Activated CD8-positive, alpha-beta memory T cell treated with anti-CD3 and anti-CD28 coated beads, Interleukin-2, amount 10 ng/mL, durations not matched to agents 7 days and 5 days (primary cell): Measurements from ENCODE around the gene BRD9. TPM values are rescaled to one million over a fixed set of nuclear protein-coding genes. Genes with fewer than 3 reads are reported as not detected.
A peak's percentile ranks its signal among the peaks of the same experiment; 100 is the strongest.
"Not testable (repeated sequence)": the region's sequence is repeated elsewhere in the genome, so short reads cannot be mapped to it uniquely, and the experiment has no call there.

Source experiments
- ATAC-seq: fragments of 150-1000 bp; cut with Tn5 transposase; one replicate; pipeline ENCODE4 v1.10.0; 2021; ENCODE audit warnings: moderate library complexity
- CTCF ChIA-PET: fragments of 350-600 bp; sonication (Branson Sonifier 250); formaldehyde crosslinking; loops from one replicate; lab custom pipeline; 2021; ENCODE audit warnings: antibody characterized with exemption; lab: Charles Lee
- DNase-seq: peaks from one replicate; pipeline ENCODE4 v3.0.0-alpha.2; 2020
- H3K27ac Mint-ChIP-seq: one replicate; pipeline ENCODE4 v1.8.0; 2021; ENCODE audit warnings: mild to moderate bottlenecking, mixed read lengths
- H3K27me3 Mint-ChIP-seq: one replicate; pipeline ENCODE4 v1.8.0; 2021; ENCODE audit warnings: mixed read lengths
- H3K36me3 Mint-ChIP-seq: one replicate; pipeline ENCODE4 v1.8.0; 2021; ENCODE audit warnings: mild to moderate bottlenecking, mixed read lengths
- H3K4me1 Mint-ChIP-seq: one replicate; pipeline ENCODE4 v1.8.0; 2021; ENCODE audit warnings: mixed read lengths
- H3K4me3 Mint-ChIP-seq: one replicate; pipeline ENCODE4 v1.8.0; 2021; ENCODE audit warnings: mild to moderate bottlenecking, moderate library complexity, mixed read lengths
- H3K9me3 Mint-ChIP-seq: one replicate; pipeline ENCODE4 v1.8.0; 2022; ENCODE audit warnings: low read depth, mixed read lengths
- total RNA-seq, 2 experiments: library from RNA; stranded (reverse); gene quantifications; one replicate each; pipeline ENCODE4 v1.2.3, GENCODE V29; 2021

The BRD9 gene
- total RNA-seq, 2 experiments from 2014 or later = 58.6 to 64.7 TPM

DNA sequence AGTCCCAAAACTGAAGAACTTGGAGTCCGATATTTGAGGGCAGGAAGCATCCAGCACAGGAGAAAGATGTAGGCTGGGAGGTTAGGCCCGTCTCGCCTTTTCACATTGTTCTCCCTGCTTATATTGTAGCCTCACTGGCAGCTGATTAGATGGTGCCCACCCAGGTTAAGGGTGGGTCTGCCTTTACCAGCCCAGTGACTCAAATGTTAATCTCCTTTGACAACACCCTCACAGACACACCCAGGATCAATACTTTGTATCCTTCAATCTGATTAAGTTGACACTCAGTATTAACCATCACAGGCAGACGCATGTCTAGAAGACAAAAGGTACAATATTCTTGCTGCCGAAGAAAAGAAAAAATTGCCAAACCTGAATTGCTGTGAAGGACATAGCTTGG lies 26.1 kb upstream of the BRD9 start:
- ATAC-seq, H3K27me3 Mint-ChIP-seq, H3K9me3 Mint-ChIP-seq, H3K4me3 Mint-ChIP-seq, CTCF ChIA-PET, H3K27ac Mint-ChIP-seq, H3K4me1 Mint-ChIP-seq: not testable (repeated sequence)
- DNase-seq = peak; percentile 2
- peaks cover 12% of the 10 kb centered on the region for H3K36me3 Mint-ChIP-seq

GRCh38 chr5:916441-917293 lies 24.1 kb upstream of the BRD9 start:
- H3K27ac Mint-ChIP-seq = no peak overlapping the region

GRCh38 chr5:915946-916345 lies 23.3 kb upstream of the BRD9 start:
- Mint-ChIP-seq H3K27ac (no peak overlapping the region), H3K4me3 (no peak overlapping the region), H3K27me3 (no peaks in the 10 kb centered on the region), H3K9me3 (no peaks in the 10 kb centered on the region), H3K36me3 (peaks cover 19% of the 10 kb centered on the region), H3K4me1 (peaks cover 4% of the 10 kb centered on the region)
- CTCF ChIA-PET = no interaction called here
- ATAC-seq (no peak), DNase-seq (no peak)

More at GRCh38 chr5:916441-917293, 24.1 kb upstream of the BRD9 start:
- CTCF ChIA-PET = interaction anchor here (1.0 to 1.1 kb wide), 2 partner anchors 10 to 728 kb away, joined by 3 read pairs; no protein-coding TSS in a partner anchor
- Mint-ChIP-seq H3K27me3 (no peaks in the 10 kb centered on the region), H3K9me3 (no peaks in the 10 kb centered on the region), H3K36me3 (peaks cover 19% of the 10 kb centered on the region), H3K4me3 (no peak overlapping the region), H3K4me1 (peaks cover 4% of the 10 kb centered on the region)
- ATAC-seq = no peak
- DNase-seq = no peak

DNA sequence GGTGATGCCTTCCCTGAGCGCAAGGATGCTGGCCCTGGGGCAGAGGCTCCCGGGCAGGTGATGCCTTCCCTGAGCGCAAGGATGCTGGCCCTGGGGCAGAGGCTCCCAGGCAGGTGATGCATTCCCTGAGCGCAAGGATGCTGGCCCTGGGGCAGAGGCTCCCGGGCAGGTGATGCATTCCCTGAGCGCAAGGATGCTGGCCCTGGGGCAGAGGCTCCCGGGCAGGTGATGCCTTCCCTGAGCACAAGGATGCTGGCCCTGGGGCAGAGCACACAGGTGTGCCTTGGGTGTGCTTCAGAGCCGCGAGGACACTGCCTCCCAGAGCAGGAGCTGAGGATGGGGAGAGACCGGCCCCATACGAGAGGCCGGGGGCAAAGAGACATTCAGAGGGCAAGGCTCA lies 22.7 kb upstream of the BRD9 start:
- H3K9me3 Mint-ChIP-seq, H3K4me1 Mint-ChIP-seq, H3K4me3 Mint-ChIP-seq, H3K27ac Mint-ChIP-seq, DNase-seq, ATAC-seq, H3K27me3 Mint-ChIP-seq, CTCF ChIA-PET: not testable (repeated sequence)
- H3K36me3 Mint-ChIP-seq = peaks cover 19% of the 10 kb centered on the region

GRCh38 chr5:914612-915011 lies 22.0 kb upstream of the BRD9 start:
- no peak overlapping the region for H3K4me3 Mint-ChIP-seq
- ATAC-seq (no peak), DNase-seq (no peak)
- no peak overlapping the region for H3K27ac Mint-ChIP-seq
- no peaks in the 10 kb centered on the region for H3K9me3 Mint-ChIP-seq
- H3K4me1 Mint-ChIP-seq = peaks cover 4% of the 10 kb centered on the region
- CTCF ChIA-PET = no interaction called here
- no peaks in the 10 kb centered on the region for H3K27me3 Mint-ChIP-seq
- H3K36me3 Mint-ChIP-seq = peaks cover 19% of the 10 kb centered on the region

DNA sequence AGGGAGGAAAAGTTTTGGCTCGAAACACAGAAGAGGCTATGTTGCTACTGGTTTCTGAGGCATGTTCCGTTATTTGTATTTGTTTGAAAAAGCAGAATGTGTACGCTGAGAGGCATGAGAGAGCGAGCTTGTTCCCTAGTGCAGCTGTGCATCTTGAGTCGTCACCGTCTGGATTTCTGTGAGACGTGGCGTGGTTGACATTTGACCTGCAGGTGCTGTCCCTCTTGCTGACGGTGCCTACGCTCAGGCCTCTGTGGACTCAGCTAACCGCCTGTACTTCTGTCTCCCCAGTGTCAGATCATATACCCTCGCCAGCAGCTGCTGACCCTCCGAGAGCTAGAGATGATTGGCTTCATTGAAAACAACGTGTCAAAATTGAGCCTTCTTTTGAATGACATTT lies 21.6 kb upstream of the BRD9 start:
- no peak for DNase-seq
- CTCF ChIA-PET = interaction anchor here (0.8 kb wide), 1 partner anchor 11 kb away, joined by 3 read pairs; no protein-coding TSS in a partner anchor
- H3K9me3 Mint-ChIP-seq = no peaks in the 10 kb centered on the region
- no peak for ATAC-seq
- no peak overlapping the region for H3K27ac Mint-ChIP-seq
- no peaks in the 10 kb centered on the region for H3K27me3 Mint-ChIP-seq
- peaks cover 19% of the 10 kb centered on the region for H3K36me3 Mint-ChIP-seq
- no peak overlapping the region for H3K4me3 Mint-ChIP-seq
- H3K4me1 Mint-ChIP-seq = peaks cover 4% of the 10 kb centered on the region

GRCh38 chr5:912280-913091 lies 19.9 kb upstream of the BRD9 start:
- no peaks in the 10 kb centered on the region for H3K27me3 Mint-ChIP-seq
- ATAC-seq (peak; percentile 82), DNase-seq (peak; percentile 73)
- H3K9me3 Mint-ChIP-seq = no peaks in the 10 kb centered on the region
- CTCF ChIA-PET = no interaction called here
- peaks cover 22% of the 10 kb centered on the region for H3K36me3 Mint-ChIP-seq
- peaks cover 4% of the 10 kb centered on the region for H3K4me1 Mint-ChIP-seq
- H3K27ac Mint-ChIP-seq = peak overlapping the region; percentile 55
- no peak overlapping the region for H3K4me3 Mint-ChIP-seq

GRCh38 chr5:911601-912000 lies 19.0 kb upstream of the BRD9 start:
- no peak overlapping the region for H3K27ac Mint-ChIP-seq

DNA sequence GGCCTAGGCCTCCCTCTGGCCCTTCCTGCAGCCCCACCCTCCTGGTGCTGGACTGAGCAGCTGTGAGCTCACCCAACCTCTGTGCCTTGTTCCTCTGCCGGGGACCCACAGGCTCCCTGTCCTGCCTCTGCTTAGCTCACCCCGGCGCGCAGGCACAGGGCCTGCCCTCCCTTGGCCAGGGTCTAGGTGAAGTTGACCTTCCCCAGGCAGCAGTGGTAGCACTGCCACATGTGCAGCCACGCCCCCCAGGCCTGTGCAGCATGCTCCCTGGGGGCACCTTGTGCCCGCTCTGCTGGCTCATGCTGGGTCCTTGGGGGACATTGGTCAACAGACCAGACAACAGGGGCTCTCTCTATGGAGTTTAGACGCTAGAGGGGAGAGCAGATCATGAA lies 18.2 kb upstream of the BRD9 start:
- H3K27me3 Mint-ChIP-seq = no peaks in the 10 kb centered on the region
- H3K4me3 Mint-ChIP-seq = no peak overlapping the region
- ATAC-seq = no peak
- peaks cover 4% of the 10 kb centered on the region for H3K4me1 Mint-ChIP-seq
- DNase-seq = no peak
- H3K36me3 Mint-ChIP-seq = peaks cover 22% of the 10 kb centered on the region
- no peaks in the 10 kb centered on the region for H3K9me3 Mint-ChIP-seq
- CTCF ChIA-PET = no interaction called here
- H3K27ac Mint-ChIP-seq = no peak overlapping the region

More at GRCh38 chr5:911601-912000, 19.0 kb upstream of the BRD9 start:
- DNase-seq = no peak
- no peak overlapping the region for H3K4me3 Mint-ChIP-seq
- H3K27me3 Mint-ChIP-seq = no peaks in the 10 kb centered on the region
- H3K36me3 Mint-ChIP-seq = peaks cover 22% of the 10 kb centered on the region
- no peaks in the 10 kb centered on the region for H3K9me3 Mint-ChIP-seq
- CTCF ChIA-PET = no interaction called here
- no peak for ATAC-seq
- peaks cover 4% of the 10 kb centered on the region for H3K4me1 Mint-ChIP-seq

DNA sequence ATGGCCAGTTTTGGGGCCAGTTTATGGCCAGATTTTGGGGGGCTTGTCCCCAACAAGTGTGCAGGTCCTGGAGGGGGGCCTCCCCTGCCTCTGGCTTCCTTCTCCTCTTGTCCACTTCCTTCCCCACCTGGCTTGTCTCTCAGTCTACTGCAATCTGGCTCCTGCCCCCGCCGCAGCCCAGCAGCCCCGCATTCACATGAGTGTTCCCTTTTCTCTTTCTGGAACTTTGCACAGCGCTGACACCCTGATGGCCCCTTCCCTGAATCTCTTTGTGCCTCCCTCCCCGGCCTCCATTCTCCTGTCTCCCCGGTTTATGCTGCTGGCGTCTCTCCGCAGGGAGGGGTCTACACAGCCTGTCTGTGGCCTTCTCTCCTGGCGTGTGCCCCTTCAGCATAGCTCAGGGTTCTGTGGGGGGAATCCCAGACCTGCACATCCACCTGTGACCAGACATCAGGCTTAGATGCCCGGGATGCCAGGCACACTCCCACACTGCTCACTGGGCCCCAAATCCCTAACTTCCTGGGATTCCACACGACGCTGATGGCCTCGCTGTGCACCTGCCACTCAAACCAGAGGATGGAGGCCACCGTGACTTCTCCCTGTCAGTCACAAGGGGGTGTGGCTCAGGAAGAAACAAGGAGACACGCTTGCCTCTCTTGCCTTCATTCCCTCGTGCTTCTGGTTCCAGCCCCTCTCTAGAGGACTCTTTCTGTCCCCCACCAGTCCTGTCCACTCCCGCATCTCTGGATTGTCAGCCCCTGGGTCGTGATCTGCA lies 17.6 kb upstream of the BRD9 start:
- peaks cover 4% of the 10 kb centered on the region for H3K4me1 Mint-ChIP-seq
- H3K27me3 Mint-ChIP-seq = no peaks in the 10 kb centered on the region
- DNase-seq = no peak
- CTCF ChIA-PET = no interaction called here
- H3K4me3 Mint-ChIP-seq = no peak overlapping the region
- H3K27ac Mint-ChIP-seq = no peak overlapping the region
- peaks cover 24% of the 10 kb centered on the region for H3K36me3 Mint-ChIP-seq
- ATAC-seq = no peak
- no peaks in the 10 kb centered on the region for H3K9me3 Mint-ChIP-seq

- Mint-ChIP-seq H3K36me3 (peaks cover 22% of the 10 kb centered on the region), H3K27ac (no peak overlapping the region), H3K27me3 (no peaks in the 10 kb centered on the region), H3K4me3 (no peak overlapping the region), H3K9me3 (no peaks in the 10 kb centered on the region), H3K4me1 (peaks cover 4% of the 10 kb centered on the region)
- DNase-seq (no peak), ATAC-seq (no peak)
- CTCF ChIA-PET = no interaction called here
These were observed 16.5 kb upstream of the BRD9 start for GRCh38 chr5:909086-909485.

DNA sequence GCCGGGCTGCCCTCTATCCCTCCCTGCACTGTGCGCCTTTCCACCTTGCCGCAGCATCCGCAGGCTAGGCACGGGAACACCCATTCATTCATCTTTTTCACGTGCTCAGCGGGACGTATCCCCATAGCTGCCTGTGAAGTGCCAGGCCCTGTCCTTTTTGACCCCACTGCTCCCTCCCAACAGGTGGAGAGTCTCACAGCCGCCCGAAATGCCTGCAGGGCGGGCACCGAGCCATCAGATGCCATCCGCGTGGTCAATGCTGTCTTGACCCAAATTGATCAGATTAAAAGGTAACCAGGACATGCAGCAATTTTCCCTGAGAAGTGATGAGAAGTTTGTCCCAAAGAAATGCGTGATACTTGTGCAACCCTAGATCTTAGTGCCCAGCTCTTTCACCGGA lies 15.6 kb upstream of the BRD9 start:
- DNase-seq (no peak), ATAC-seq (no peak)
- CTCF ChIA-PET = interaction anchor here (1.7 kb wide), 1 partner anchor 15 kb away, joined by 4 read pairs; the partner anchor contains the start of genes BRD9 and TRIP13
- no peak overlapping the region for H3K27ac Mint-ChIP-seq
- H3K4me1 Mint-ChIP-seq = peaks cover 4% of the 10 kb centered on the region
- peaks cover 22% of the 10 kb centered on the region for H3K36me3 Mint-ChIP-seq
- H3K9me3 Mint-ChIP-seq = no peaks in the 10 kb centered on the region
- H3K4me3 Mint-ChIP-seq = no peak overlapping the region
- no peaks in the 10 kb centered on the region for H3K27me3 Mint-ChIP-seq

GRCh38 chr5:907366-907910 lies 14.8 kb upstream of the BRD9 start:
- Mint-ChIP-seq H3K27ac (no peak overlapping the region), H3K4me3 (no peak overlapping the region), H3K4me1 (peaks cover 4% of the 10 kb centered on the region), H3K27me3 (no peaks in the 10 kb centered on the region), H3K36me3 (peaks cover 19% of the 10 kb centered on the region), H3K9me3 (no peaks in the 10 kb centered on the region)
- no peak for DNase-seq
- ATAC-seq = no peak
- CTCF ChIA-PET = interaction anchor here (1.7 kb wide), 1 partner anchor 14 kb away, joined by 4 read pairs; the partner anchor contains the start of genes BRD9 and TRIP13
